Hepatocyte (in vitro differentiated cells): ENCODE data around the gene ASTN2.
"Not testable (repeated sequence)": the region's sequence is repeated elsewhere in the genome, so short reads cannot be mapped to it uniquely, and the experiment has no call there.

Source experiments
- CTCF ChIP-seq: fragments of 200-600 bp; sonication (generic); IDR thresholded peaks from 2 replicates; pipeline ENCODE4 v1.5.1; 2016; ENCODE audit warnings: antibody characterized with exemption, mild to moderate bottlenecking; ENCODE audit not compliant: poor library complexity
- EZH2 ChIP-seq: fragments of 200-600 bp; sonication (generic); IDR thresholded peaks from 2 replicates; pipeline ENCODE4 v1.6.1; 2016; ENCODE audit warnings: antibody characterized with exemption, mild to moderate bottlenecking, borderline replicate concordance
- EZH2phosphoT487 ChIP-seq: fragments of 200-600 bp; sonication (generic); IDR thresholded peaks from one replicate; pipeline ENCODE4 v1.6.1; 2018; ENCODE audit warnings: antibody characterized with exemption, mild to moderate bottlenecking, low read depth, moderate library complexity; ENCODE audit not compliant: unreplicated experiment, severe bottlenecking

GRCh38 chr9:116917895-116918508 lies 496.9 kb downstream of the ASTN2 start:
- not testable (repeated sequence) for TF ChIP-seq EZH2phosphoT487, CTCF, EZH2
